Vagina (tissue), 2 donors: Measurements from ENCODE around the gene FXYD1.

ENCODE experiments used
- CTCF ChIP-seq, 3 experiments: fragments of 450-650 bp in 2 of 3; fragments of 200-600 bp in 1 of 3; sonication (generic) in 1 of 3; IDR thresholded peaks; one replicate each; pipeline ENCODE4 v1.5.1; 2017 to 2019; ENCODE audit warnings: antibody characterized with exemption in 3 of 3, mild to moderate bottlenecking in 2 of 3, moderate library complexity in 2 of 3
- POLR2A ChIP-seq, 2 donors: fragments of 450-650 bp; IDR thresholded peaks; one replicate each; pipeline ENCODE4 v1.6.1; 2017; ENCODE audit warnings: antibody characterized with exemption in 2 of 2, mild to moderate bottlenecking in 2 of 2, moderate library complexity in 2 of 2
- POLR2AphosphoS5 ChIP-seq, 2 donors: sonication (generic); formaldehyde crosslinking; IDR thresholded peaks; one replicate each; pipeline ENCODE4 v1.9.0; 2017; ENCODE audit warnings: antibody characterized with exemption in 2 of 2, mild to moderate bottlenecking in 2 of 2, low read depth in 1 of 2; ENCODE audit not compliant: insufficient read depth in 1 of 2

DNA sequence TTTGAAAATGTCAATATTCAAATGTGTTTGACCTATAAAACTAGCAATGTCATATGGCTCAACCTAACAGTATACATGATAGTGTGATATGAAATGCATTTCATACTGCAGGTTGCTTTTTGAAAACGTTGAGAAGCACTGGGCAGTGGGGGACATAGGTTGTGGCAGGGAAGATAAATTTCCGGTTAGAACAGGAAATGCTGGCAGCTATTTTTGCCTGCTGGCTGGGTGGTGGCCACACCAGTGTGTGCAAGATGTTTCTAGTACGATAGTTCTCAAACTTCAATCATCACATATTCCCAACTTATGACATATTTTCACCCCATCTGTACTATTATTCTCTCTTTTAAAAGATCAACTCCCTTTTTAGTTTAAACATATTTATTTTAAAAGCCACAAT lies 33.1 kb downstream of the FXYD1 start:
- TF ChIP-seq POLR2A (IDR thresholded peaks at IDR 0.05), result no peak
- no peak for TF ChIP-seq CTCF (IDR thresholded peaks at IDR 0.05)
- TF ChIP-seq POLR2AphosphoS5 (IDR thresholded peaks at IDR 0.05; ENCODE audit: insufficient read depth in 1 of 2, low read depth in 1 of 2), result no peak
